Ishikawa (cell line): ENCODE results near the gene NCEH1.

Experiments
- CEBPB ChIP-seq: IDR thresholded peaks from 2 replicates; pipeline ENCODE4 v1.6.1; 2012
- CREB1 ChIP-seq: IDR thresholded peaks from 2 replicates; pipeline ENCODE4 v1.6.1; 2012; ENCODE audit warnings: low read depth
- EGR1 ChIP-seq: IDR thresholded peaks from 2 replicates; pipeline ENCODE4 v1.6.1; 2012
- EP300 ChIP-seq: IDR thresholded peaks from 2 replicates; pipeline ENCODE4 v1.6.1; 2012; ENCODE audit warnings: borderline replicate concordance
- FOXM1 ChIP-seq: IDR thresholded peaks from 2 replicates; pipeline ENCODE4 v1.6.1; 2012; ENCODE audit warnings: low read depth, borderline replicate concordance
- NFIC ChIP-seq: IDR thresholded peaks from 2 replicates; pipeline ENCODE4 v1.6.1; 2012
- RAD21 ChIP-seq: IDR thresholded peaks from 2 replicates; pipeline ENCODE4 v1.6.1; 2012; ENCODE audit warnings: low read depth
- TAF1 ChIP-seq: IDR thresholded peaks from 2 replicates; pipeline ENCODE4 v1.6.1; 2012; ENCODE audit warnings: low read depth, mild to moderate bottlenecking
- TCF12 ChIP-seq: IDR thresholded peaks from 2 replicates; pipeline ENCODE4 v1.6.1; 2012; ENCODE audit warnings: low read depth
- TEAD4 ChIP-seq: IDR thresholded peaks from 2 replicates; pipeline ENCODE4 v1.6.1; 2012
- USF1 ChIP-seq: IDR thresholded peaks from 2 replicates; pipeline ENCODE4 v1.6.1; 2012
- YY1 ChIP-seq: IDR thresholded peaks from 2 replicates; pipeline ENCODE4 v1.6.1; 2012; ENCODE audit warnings: low read depth
- ZBTB7A ChIP-seq: IDR thresholded peaks from 2 replicates; pipeline ENCODE4 v1.6.1; 2012; ENCODE audit warnings: low read depth
- TF ChIP-seq, protein P1 (sequence below): IDR thresholded peaks from 2 replicates; pipeline ENCODE4 v1.6.1; 2012; ENCODE audit warnings: low read depth, mild to moderate bottlenecking
- TF ChIP-seq, protein P2 (sequence below): IDR thresholded peaks from 2 replicates; pipeline ENCODE4 v1.6.1; 2012

The NCEH1 gene

GRCh38 chr3:172600644-172601065 is 110.2 kb downstream of the NCEH1 start:
- TF ChIP-seq, protein P1, sequence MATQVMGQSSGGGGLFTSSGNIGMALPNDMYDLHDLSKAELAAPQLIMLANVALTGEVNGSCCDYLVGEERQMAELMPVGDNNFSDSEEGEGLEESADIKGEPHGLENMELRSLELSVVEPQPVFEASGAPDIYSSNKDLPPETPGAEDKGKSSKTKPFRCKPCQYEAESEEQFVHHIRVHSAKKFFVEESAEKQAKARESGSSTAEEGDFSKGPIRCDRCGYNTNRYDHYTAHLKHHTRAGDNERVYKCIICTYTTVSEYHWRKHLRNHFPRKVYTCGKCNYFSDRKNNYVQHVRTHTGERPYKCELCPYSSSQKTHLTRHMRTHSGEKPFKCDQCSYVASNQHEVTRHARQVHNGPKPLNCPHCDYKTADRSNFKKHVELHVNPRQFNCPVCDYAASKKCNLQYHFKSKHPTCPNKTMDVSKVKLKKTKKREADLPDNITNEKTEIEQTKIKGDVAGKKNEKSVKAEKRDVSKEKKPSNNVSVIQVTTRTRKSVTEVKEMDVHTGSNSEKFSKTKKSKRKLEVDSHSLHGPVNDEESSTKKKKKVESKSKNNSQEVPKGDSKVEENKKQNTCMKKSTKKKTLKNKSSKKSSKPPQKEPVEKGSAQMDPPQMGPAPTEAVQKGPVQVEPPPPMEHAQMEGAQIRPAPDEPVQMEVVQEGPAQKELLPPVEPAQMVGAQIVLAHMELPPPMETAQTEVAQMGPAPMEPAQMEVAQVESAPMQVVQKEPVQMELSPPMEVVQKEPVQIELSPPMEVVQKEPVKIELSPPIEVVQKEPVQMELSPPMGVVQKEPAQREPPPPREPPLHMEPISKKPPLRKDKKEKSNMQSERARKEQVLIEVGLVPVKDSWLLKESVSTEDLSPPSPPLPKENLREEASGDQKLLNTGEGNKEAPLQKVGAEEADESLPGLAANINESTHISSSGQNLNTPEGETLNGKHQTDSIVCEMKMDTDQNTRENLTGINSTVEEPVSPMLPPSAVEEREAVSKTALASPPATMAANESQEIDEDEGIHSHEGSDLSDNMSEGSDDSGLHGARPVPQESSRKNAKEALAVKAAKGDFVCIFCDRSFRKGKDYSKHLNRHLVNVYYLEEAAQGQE = no peak
- TF ChIP-seq EP300 (no peak), RAD21 (no peak), CEBPB (no peak), EGR1 (no peak), ZBTB7A (no peak), NFIC (no peak), YY1 (no peak), TEAD4 (no peak), CREB1 (no peak), USF1 (no peak), TAF1 (no peak), FOXM1 (no peak)
- TF ChIP-seq, protein P2, sequence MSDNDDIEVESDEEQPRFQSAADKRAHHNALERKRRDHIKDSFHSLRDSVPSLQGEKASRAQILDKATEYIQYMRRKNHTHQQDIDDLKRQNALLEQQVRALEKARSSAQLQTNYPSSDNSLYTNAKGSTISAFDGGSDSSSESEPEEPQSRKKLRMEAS = no peak

DNA sequence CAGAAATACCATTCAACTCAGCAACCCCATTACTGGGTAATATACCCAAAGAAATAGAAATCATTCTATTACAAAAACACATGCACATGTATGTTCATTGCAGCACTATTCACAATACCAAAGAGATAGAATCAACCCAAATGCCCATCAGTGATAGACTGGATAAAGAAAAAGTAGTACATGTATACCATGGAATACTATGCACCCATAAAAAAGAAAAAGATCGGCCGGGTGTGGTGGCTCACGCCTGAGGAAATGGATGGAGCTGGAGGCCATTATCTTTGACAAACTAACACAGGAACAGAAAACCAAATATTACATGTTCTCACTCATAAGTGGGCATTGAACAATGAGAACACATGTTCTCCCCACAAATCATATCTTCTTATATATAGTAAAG is 112.0 kb downstream of the NCEH1 start:
- TF ChIP-seq USF1 (no peak), TEAD4 (no peak), NFIC (no peak), YY1 (no peak), EGR1 (no peak), ZBTB7A (no peak), CREB1 (no peak), EP300 (no peak), TAF1 (no peak), TCF12 (no peak), FOXM1 (no peak), RAD21 (no peak), CEBPB (no peak)
- TF ChIP-seq, protein P2 = no peak
- TF ChIP-seq, protein P1 = no peak

DNA sequence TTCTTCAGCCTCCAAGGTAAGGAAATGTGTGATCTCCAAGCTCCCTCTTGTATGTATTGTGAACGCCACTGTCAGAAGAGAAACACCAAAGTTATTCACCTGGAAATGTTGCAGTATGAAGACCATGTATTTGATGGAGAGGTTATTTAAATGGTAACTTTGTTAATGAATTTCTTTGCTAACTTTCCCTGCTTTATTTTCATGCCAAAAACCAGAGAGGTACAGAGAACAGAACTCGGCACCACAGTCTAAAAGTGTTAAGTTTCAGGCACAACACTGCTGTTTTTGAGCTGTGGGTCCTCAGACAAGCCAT is 114.5 kb downstream of the NCEH1 start:
- TF ChIP-seq, protein P1 = no peak
- TF ChIP-seq RAD21 (no peak), TAF1 (no peak), TEAD4 (no peak), YY1 (no peak), CREB1 (no peak), EP300 (no peak), ZBTB7A (no peak), FOXM1 (no peak), USF1 (no peak), NFIC (no peak), CEBPB (no peak), TCF12 (no peak), EGR1 (no peak)
- TF ChIP-seq, protein P2 = no peak
